Subcutaneous abdominal adipose tissue (tissue), 5 donors: ENCODE measurements around the gene FIGNL1.

Experiments used
- H3K27ac ChIP-seq: one replicate; pipeline ENCODE4 v1.7.0; 2013; ENCODE audit warnings: low read depth, mild to moderate bottlenecking, inconsistent platforms, low read length, moderate library complexity
- H3K27me3 ChIP-seq, 5 donors: one replicate each; pipeline ENCODE4 v1.7.0; 2013; ENCODE audit warnings: low read length in 5 of 5, inconsistent platforms in 1 of 5; ENCODE audit not compliant: control insufficient read depth in 5 of 5, insufficient read depth in 4 of 5
- H3K36me3 ChIP-seq, 5 donors: one replicate each; pipeline ENCODE4 v1.7.0; 2013; ENCODE audit warnings: low read length in 5 of 5; ENCODE audit not compliant: control insufficient read depth in 5 of 5, insufficient read depth in 5 of 5
- H3K4me1 ChIP-seq, 5 donors: one replicate each; pipeline ENCODE4 v1.7.0; 2013; ENCODE audit warnings: low read length in 5 of 5, mild to moderate bottlenecking in 3 of 5, moderate library complexity in 1 of 5; ENCODE audit not compliant: control insufficient read depth in 5 of 5, insufficient read depth in 5 of 5
- H3K4me3 ChIP-seq, 5 donors: one replicate each; pipeline ENCODE4 v1.7.0; 2013; ENCODE audit warnings: low read length in 5 of 5, low read depth in 1 of 5
- H3K9ac ChIP-seq, 5 donors: one replicate each; pipeline ENCODE4 v1.7.0; 2013; ENCODE audit warnings: low read length in 5 of 5, mild to moderate bottlenecking in 4 of 5, moderate library complexity in 3 of 5
- H3K9me3 ChIP-seq, 5 donors: one replicate each; pipeline ENCODE4 v1.7.0; 2013; ENCODE audit warnings: low read length in 5 of 5; ENCODE audit not compliant: control insufficient read depth in 5 of 5
- donor health status: healthy.
- donor health status: healthy.
- donor health status: healthy.
- donor health status: healthy.
- donor health status: healthy.

Gene FIGNL1

DNA sequence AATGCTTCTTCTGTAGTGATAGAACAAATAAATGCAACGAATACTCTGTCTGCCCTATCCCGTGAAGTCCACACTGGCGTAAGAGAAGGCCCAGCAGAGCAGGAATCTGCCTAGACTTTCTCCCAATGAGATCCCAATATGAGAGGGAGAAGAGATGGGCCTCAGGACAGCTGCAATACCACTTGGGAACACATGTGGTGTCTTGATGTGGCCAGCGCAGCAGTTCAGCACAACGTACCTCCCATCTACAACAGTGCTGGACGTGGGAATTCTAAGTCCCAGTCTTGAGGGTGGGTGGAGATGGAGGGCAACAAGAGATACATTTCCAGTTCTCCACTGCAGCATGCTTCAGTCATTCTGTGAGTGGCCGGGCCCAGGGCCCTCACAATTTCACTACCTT lies 45.8 kb downstream of the FIGNL1 start:
- Histone ChIP-seq H3K27ac (no peak overlapping the region), H3K4me1 (peaks cover 0 to 4% (median 0%) of the 10 kb centered on the region in 5 donors), H3K4me3 (no peak overlapping the region), H3K36me3 (peaks cover 0 to 14% (median 0%) of the 10 kb centered on the region in 5 donors), H3K27me3 (peaks cover 0 to 29% (median 18%) of the 10 kb centered on the region in 5 donors), H3K9me3 (no peaks in the 10 kb centered on the region), H3K9ac (no peak overlapping the region)

- H3K9ac ChIP-seq = no peak overlapping the region
- no peak overlapping the region for H3K4me3 ChIP-seq
Measured at GRCh38 chr7:50400114-50400513, 50.0 kb downstream of the FIGNL1 start.

DNA sequence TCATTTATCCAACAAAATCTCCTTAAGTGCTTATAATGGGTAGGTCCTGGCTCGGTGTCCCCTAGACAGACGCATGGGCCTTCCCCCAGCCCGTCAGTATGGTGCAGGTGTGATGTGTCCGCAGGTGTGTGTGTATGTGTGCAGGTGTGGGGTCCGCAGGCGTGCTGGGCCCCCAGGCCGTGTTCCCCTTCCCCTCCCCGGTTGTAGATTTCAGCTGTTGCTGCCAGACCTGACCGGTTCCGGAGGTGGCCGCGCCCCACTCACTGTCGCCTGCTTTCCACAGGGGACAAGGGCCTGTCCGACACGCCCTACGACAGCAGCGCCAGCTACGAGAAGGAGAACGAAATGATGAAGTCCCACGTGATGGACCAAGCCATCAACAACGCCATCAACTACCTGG lies 50.5 kb downstream of the FIGNL1 start:
- H3K4me1 ChIP-seq = no peaks in the 10 kb centered on the region
- peaks cover 0 to 19% (median 13%) of the 10 kb centered on the region in 5 donors for H3K27me3 ChIP-seq
- H3K9ac ChIP-seq = no peak overlapping the region
- H3K9me3 ChIP-seq = no peaks in the 10 kb centered on the region
- peaks cover 0 to 16% (median 0%) of the 10 kb centered on the region in 5 donors for H3K36me3 ChIP-seq
- no peak overlapping the region for H3K4me3 ChIP-seq
- no peak overlapping the region for H3K27ac ChIP-seq

More at GRCh38 chr7:50400114-50400513, 50.0 kb downstream of the FIGNL1 start:
- no peak overlapping the region for H3K27ac ChIP-seq
- peaks cover 0 to 16% (median 0%) of the 10 kb centered on the region in 5 donors for H3K36me3 ChIP-seq
- H3K9me3 ChIP-seq = no peaks in the 10 kb centered on the region
- H3K4me1 ChIP-seq = no peaks in the 10 kb centered on the region
- peaks cover 0 to 19% (median 13%) of the 10 kb centered on the region in 5 donors for H3K27me3 ChIP-seq

GRCh38 chr7:50399206-50399605 lies 50.9 kb downstream of the FIGNL1 start:
- no peak overlapping the region for H3K9ac ChIP-seq
- H3K27me3 ChIP-seq = peaks cover 0 to 19% (median 13%) of the 10 kb centered on the region in 5 donors
- H3K4me1 ChIP-seq = no peaks in the 10 kb centered on the region

DNA sequence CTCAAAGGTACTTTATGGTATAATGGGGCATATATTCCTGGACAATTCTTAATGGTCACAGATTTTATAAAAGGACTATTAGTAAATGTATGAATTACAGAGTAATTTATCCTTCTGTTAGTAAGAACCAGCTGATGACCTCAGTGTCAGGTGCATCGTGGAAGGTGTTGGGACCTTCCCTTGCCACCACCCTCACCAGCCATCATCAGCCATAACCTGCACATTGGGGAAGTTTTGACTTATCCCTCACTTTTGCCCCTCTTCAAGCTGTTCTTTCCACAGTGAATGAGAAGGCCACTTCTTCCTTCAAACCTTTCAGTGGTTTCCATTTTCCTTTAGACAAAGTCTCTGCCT lies 52.2 kb downstream of the FIGNL1 start:
- peaks cover 0 to 2% (median 0%) of the 10 kb centered on the region in 5 donors for H3K9me3 ChIP-seq
- H3K27me3 ChIP-seq = peaks cover 0 to 19% (median 13%) of the 10 kb centered on the region in 5 donors
- H3K4me1 ChIP-seq = peaks cover 0 to 5% (median 0%) of the 10 kb centered on the region in 5 donors
- no peak overlapping the region for H3K4me3 ChIP-seq
- H3K36me3 ChIP-seq = peaks cover 0 to 17% (median 0%) of the 10 kb centered on the region in 5 donors
- no peak overlapping the region for H3K9ac ChIP-seq
- no peak overlapping the region for H3K27ac ChIP-seq

More at GRCh38 chr7:50399206-50399605, 50.9 kb downstream of the FIGNL1 start:
- Histone ChIP-seq H3K9me3 (no peaks in the 10 kb centered on the region), H3K27ac (no peak overlapping the region), H3K4me3 (no peak overlapping the region), H3K36me3 (peaks cover 0 to 16% (median 0%) of the 10 kb centered on the region in 5 donors)

- H3K4me3 ChIP-seq = no peak overlapping the region
- no peak overlapping the region for H3K27ac ChIP-seq
- peaks cover 0 to 19% (median 13%) of the 10 kb centered on the region in 5 donors for H3K27me3 ChIP-seq
- H3K4me1 ChIP-seq = peaks cover 0 to 5% (median 0%) of the 10 kb centered on the region in 5 donors
- H3K9me3 ChIP-seq = peaks cover 0 to 2% (median 0%) of the 10 kb centered on the region in 5 donors
- H3K9ac ChIP-seq = no peak overlapping the region
- H3K36me3 ChIP-seq = peaks cover 0 to 22% (median 0%) of the 10 kb centered on the region in 5 donors
Measured at GRCh38 chr7:50397320-50397970, 52.7 kb downstream of the FIGNL1 start.

- H3K27ac ChIP-seq = no peak overlapping the region
- H3K4me3 ChIP-seq = no peak overlapping the region
- peaks cover 0 to 19% (median 13%) of the 10 kb centered on the region in 5 donors for H3K27me3 ChIP-seq
- H3K4me1 ChIP-seq = peaks cover 0 to 5% (median 0%) of the 10 kb centered on the region in 5 donors
- H3K9me3 ChIP-seq = peaks cover 0 to 2% (median 0%) of the 10 kb centered on the region in 5 donors
- no peak overlapping the region for H3K9ac ChIP-seq
- H3K36me3 ChIP-seq = peaks cover 0 to 26% (median 0%) of the 10 kb centered on the region in 5 donors
Measured at GRCh38 chr7:50396856-50397255, 53.3 kb downstream of the FIGNL1 start.

GRCh38 chr7:50394315-50394714 lies 55.8 kb downstream of the FIGNL1 start:
- Histone ChIP-seq H3K9ac (no peak overlapping the region), H3K4me3 (no peak overlapping the region), H3K27ac (no peak overlapping the region), H3K4me1 (peaks cover 0 to 5% (median 0%) of the 10 kb centered on the region in 5 donors), H3K9me3 (peaks cover 0 to 2% (median 0%) of the 10 kb centered on the region in 5 donors), H3K27me3 (no peaks in the 10 kb centered on the region), H3K36me3 (peaks cover 0 to 12% (median 0%) of the 10 kb centered on the region in 5 donors)
